HK-2 (cell line): ENCODE data around the gene CYRIA.

Source experiments
- DNase-seq: peaks from one replicate; pipeline ENCODE4 v3.0.0-alpha.2; 2018; ENCODE audit not compliant: unreplicated experiment

CYRIA gene

GRCh38 chr2:16669388-16669787 is 3.8 kb upstream of the CYRIA start:
- DNase-seq: no peak

GRCh38 chr2:16666449-16666801 is 791 bp upstream of the CYRIA start:
- no peak for DNase-seq

- no peak for DNase-seq
Observed at GRCh38 chr2:16664809-16665747, 556 bp downstream of the CYRIA start.

- DNase-seq: no peak
Observed at GRCh38 chr2:16664052-16664731, 1.4 kb downstream of the CYRIA start.

- DNase-seq: no peak
Observed at GRCh38 chr2:16663121-16663905, 2.3 kb downstream of the CYRIA start.

- peak; percentile 85 for DNase-seq
Observed at GRCh38 chr2:16661936-16662839, 3.4 kb downstream of the CYRIA start.

- DNase-seq: no peak
Observed at GRCh38 chr2:16661526-16661925, 4.1 kb downstream of the CYRIA start.

- no peak for DNase-seq
Observed at GRCh38 chr2:16660556-16660955, 5.1 kb downstream of the CYRIA start.

GRCh38 chr2:16660114-16660513 is 5.5 kb downstream of the CYRIA start:
- DNase-seq: no peak

- no peak for DNase-seq
Observed at GRCh38 chr2:16658076-16658739, 7.4 kb downstream of the CYRIA start.

GRCh38 chr2:16657671-16658070 is 8.0 kb downstream of the CYRIA start:
- no peak for DNase-seq

- DNase-seq: peak; percentile 50
Observed at GRCh38 chr2:16656784-16657391, 8.7 kb downstream of the CYRIA start.

GRCh38 chr2:16655905-16656642 is 9.6 kb downstream of the CYRIA start:
- DNase-seq: no peak

GRCh38 chr2:16655445-16655837 is 10.2 kb downstream of the CYRIA start:
- DNase-seq: no peak

- no peak for DNase-seq
Observed at GRCh38 chr2:16654833-16655444, 10.7 kb downstream of the CYRIA start.

- DNase-seq: no peak
Observed at GRCh38 chr2:16653799-16654198, 11.8 kb downstream of the CYRIA start.

GRCh38 chr2:16653083-16653375 is 12.6 kb downstream of the CYRIA start:
- no peak for DNase-seq

- no peak for DNase-seq
Observed at GRCh38 chr2:16652296-16653082, 13.1 kb downstream of the CYRIA start.
